BE2C (cell line): Measurements from ENCODE around the gene CCDC177.

ENCODE experiments used
- DNase-seq: peaks from one replicate; pipeline ENCODE4 v3.0.0-alpha.2; 2020
- H3K27me3 ChIP-seq: fragments of 250-450 bp; sonication (Bioruptor Pico); 2 replicates; pipeline ENCODE4 v1.5.1; 2020; ENCODE audit warnings: mild to moderate bottlenecking
- H3K36me3 ChIP-seq: fragments of 250-450 bp; sonication (Bioruptor Pico); 2 replicates; pipeline ENCODE4 v1.5.1; 2020; ENCODE audit warnings: mild to moderate bottlenecking
- H3K4me1 ChIP-seq: fragments of 250-450 bp; sonication (Bioruptor Pico); 2 replicates; pipeline ENCODE4 v1.5.1; 2020
- H3K4me3 ChIP-seq: 2 replicates; pipeline ENCODE4 v1.5.1; 2011; ENCODE audit warnings: low read depth, low read length
- H3K9me3 ChIP-seq: fragments of 250-450 bp; sonication (Bioruptor Pico); 2 replicates; pipeline ENCODE4 v1.5.1; 2020
- CTCF ChIP-seq: IDR thresholded peaks from 2 replicates; pipeline ENCODE4 v1.5.1; 2012; ENCODE audit warnings: mild to moderate bottlenecking, low read depth, low read length

CCDC177 gene

DNA sequence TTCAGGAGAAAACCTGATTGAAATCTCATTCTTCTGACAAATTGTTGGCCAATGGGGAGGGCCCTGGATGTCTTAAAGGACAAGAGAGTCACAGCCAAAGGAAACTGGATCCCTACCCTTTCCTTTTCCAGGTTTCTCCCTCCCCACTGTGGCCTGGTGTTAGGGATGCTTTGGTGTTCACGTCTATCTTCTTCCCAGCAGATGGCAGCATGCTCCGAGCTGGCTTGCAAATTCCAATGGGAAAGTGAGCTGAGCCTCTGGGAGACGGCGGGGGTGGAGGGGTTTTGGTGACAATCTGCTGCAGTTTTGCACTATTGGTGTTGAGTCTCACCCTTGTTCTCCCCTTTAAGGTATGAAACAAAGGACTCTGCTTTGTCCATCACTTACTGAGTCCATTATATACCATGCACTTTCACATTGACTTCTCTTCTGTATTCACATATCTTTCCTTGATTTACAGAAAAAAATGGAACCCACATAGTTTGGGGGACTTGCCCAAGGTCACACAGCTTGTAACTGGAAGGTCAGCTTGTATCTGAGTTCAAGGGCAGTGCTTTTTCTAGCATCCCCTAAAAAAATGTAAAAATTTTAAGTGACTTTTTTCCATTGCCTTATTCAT is 39.3 kb downstream of the CCDC177 start:
- peak; percentile 56 for DNase-seq

GRCh38 chr14:69532561-69533340 is 41.9 kb downstream of the CCDC177 start:
- no peak overlapping the region for H3K4me3 ChIP-seq
- DNase-seq, result no peak
- peaks cover 4% of the 10 kb centered on the region for H3K27me3 ChIP-seq
- no peaks in the 10 kb centered on the region for H3K36me3 ChIP-seq
- no peaks in the 10 kb centered on the region for H3K4me1 ChIP-seq
- no peak for TF ChIP-seq CTCF
- H3K9me3 ChIP-seq, result no peaks in the 10 kb centered on the region

More for the DNA sequence above, 39.3 kb downstream of the CCDC177 start:
- H3K4me1 ChIP-seq, result no peaks in the 10 kb centered on the region
- H3K9me3 ChIP-seq, result no peaks in the 10 kb centered on the region
- no peak overlapping the region for H3K4me3 ChIP-seq
- H3K36me3 ChIP-seq, result no peaks in the 10 kb centered on the region
- peaks cover 5% of the 10 kb centered on the region for H3K27me3 ChIP-seq
- peak; percentile 89 for TF ChIP-seq CTCF

GRCh38 chr14:69531135-69531534 is 43.5 kb downstream of the CCDC177 start:
- Histone ChIP-seq H3K4me3 (no peak overlapping the region), H3K9me3 (no peaks in the 10 kb centered on the region), H3K4me1 (no peaks in the 10 kb centered on the region), H3K36me3 (no peaks in the 10 kb centered on the region), H3K27me3 (no peaks in the 10 kb centered on the region)
- no peak for TF ChIP-seq CTCF
- DNase-seq, result no peak

GRCh38 chr14:69530095-69530494 is 44.6 kb downstream of the CCDC177 start:
- no peak for DNase-seq
- Histone ChIP-seq H3K9me3 (no peaks in the 10 kb centered on the region), H3K36me3 (no peaks in the 10 kb centered on the region), H3K27me3 (no peaks in the 10 kb centered on the region), H3K4me3 (no peak overlapping the region), H3K4me1 (no peaks in the 10 kb centered on the region)
- no peak for TF ChIP-seq CTCF

DNA sequence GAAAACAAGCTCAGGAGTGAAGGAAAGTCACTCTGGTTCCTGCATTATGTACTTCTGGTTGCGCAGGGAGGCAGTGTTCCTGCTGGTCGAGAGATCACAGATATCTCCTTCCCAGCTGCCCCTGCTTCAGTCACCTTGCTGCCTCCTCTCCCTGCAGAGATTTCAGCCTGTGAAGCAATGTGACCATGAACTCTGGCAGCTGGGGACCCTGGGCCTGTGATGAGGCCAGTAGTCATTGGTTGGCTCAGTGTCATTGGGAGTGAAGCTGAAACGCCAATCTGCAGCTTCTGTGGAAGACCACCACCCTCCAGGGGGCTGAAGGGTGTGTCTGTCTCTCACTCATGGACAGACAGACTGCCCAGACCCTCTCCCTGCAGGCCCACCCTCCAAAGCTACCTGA is 45.1 kb downstream of the CCDC177 start:
- Histone ChIP-seq H3K36me3 (no peaks in the 10 kb centered on the region), H3K27me3 (no peaks in the 10 kb centered on the region), H3K4me3 (no peak overlapping the region), H3K9me3 (no peaks in the 10 kb centered on the region), H3K4me1 (no peaks in the 10 kb centered on the region)
- no peak for DNase-seq
- TF ChIP-seq CTCF, result no peak

DNA sequence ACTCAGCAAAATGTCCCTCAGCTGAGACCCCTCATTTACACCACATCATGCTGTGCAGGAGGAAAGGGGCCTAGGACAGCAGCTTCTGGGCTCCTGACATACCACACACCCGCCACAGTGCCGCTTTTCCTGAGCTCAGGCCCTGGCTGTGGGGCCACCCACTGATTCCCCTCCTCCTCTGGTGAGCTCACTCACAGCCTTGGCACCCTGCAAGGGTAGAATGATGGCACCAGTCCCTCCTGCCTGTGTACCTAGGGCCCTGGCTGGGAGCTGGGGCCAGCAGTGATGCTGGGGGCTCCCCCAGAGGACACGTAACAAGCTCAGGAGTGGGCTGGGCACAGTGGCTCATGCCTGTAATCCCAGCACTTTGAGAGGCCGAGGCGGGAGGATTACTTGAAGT is 45.7 kb downstream of the CCDC177 start:
- Histone ChIP-seq H3K4me3 (no peak overlapping the region), H3K36me3 (no peaks in the 10 kb centered on the region), H3K27me3 (no peaks in the 10 kb centered on the region), H3K9me3 (no peaks in the 10 kb centered on the region), H3K4me1 (no peaks in the 10 kb centered on the region)
- DNase-seq, result no peak
- TF ChIP-seq CTCF, result no peak
